HG03457 (cell line): ENCODE data around the gene ARHGAP22.

Source experiments
- ATAC-seq: cut with Tn5 transposase; IDR thresholded peaks from one replicate; pipeline ENCODE4 v1.9.1; 2021; ENCODE audit warnings: moderate number of reproducible peaks; ENCODE audit not compliant: unreplicated experiment

Gene ARHGAP22

DNA sequence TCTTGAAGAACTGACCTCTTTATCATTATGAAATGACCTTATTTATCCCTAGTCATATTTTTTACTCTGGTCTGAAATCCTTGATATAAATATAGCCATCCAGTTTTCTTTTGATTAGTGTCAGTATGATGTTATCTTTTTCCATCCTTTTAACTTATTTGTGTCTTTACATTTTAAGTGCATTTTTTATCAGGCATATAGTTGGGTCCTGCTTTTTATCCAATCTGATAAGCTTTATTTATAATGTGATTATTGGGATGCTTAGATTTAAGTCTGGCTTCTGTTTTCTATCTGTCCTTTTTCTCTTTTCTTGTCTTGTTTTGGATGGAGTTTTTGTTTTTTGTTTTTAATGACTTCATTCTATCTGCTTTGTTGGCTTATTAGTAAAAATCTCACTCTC lies 119.2 kb downstream of the ARHGAP22 start:
- ATAC-seq, result no peak

DNA sequence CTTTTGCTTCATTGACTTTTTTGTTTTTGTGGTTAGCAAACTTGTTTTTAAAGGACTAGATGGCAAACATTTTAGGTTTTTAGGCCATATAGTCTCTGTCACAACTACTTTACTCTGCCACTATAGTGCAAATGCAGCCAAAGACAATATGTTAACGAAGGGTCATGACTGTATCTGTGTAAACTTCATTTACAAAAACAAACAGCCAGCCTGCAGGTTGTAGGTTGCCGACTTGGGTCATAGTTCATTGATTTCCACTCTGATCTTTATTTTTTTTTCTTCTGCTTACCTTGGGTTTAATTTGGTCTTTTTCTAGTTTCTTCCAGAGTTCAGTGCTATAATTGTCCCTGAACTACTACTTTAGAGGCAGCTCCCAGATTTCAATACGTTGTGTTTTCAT lies 120.0 kb downstream of the ARHGAP22 start:
- no peak for ATAC-seq

DNA sequence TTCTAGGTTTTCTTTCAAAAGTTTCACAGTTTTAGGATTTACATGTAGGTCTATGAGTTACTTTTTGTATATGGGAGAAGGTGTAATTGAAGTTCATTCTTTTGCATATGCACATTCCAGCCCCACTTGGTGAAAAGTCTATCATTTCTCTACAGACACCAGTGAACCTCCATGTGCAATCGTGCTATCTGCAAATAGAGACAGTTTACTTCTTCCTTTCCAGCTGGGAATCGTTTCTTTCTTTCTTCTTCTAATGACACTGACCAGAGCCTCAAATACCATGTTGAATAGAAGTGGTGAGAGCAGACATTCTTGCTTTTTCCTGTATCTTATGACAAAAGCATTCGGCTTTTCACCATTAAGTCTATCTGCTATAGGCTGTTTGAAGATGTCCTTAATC lies 122.7 kb downstream of the ARHGAP22 start:
- no peak for ATAC-seq

DNA sequence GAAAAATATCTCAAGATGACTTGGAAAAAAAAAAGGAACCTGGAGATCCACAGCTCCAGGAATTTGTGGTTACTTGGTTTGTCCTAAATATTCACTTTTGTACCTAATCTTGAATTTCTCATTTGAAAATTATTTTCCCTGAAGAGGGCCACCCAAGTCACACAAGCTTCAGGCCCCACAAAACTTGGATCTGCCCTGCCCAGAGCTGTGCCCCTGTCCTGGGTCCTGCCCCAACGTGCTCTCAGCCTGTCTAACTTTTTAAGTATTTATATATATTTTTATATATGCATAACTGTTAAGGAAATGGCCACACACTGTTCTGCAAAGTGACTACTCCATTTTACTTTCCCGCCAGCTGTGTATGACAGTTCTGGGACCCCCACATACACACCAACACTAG lies 123.5 kb downstream of the ARHGAP22 start:
- ATAC-seq, result no peak

DNA sequence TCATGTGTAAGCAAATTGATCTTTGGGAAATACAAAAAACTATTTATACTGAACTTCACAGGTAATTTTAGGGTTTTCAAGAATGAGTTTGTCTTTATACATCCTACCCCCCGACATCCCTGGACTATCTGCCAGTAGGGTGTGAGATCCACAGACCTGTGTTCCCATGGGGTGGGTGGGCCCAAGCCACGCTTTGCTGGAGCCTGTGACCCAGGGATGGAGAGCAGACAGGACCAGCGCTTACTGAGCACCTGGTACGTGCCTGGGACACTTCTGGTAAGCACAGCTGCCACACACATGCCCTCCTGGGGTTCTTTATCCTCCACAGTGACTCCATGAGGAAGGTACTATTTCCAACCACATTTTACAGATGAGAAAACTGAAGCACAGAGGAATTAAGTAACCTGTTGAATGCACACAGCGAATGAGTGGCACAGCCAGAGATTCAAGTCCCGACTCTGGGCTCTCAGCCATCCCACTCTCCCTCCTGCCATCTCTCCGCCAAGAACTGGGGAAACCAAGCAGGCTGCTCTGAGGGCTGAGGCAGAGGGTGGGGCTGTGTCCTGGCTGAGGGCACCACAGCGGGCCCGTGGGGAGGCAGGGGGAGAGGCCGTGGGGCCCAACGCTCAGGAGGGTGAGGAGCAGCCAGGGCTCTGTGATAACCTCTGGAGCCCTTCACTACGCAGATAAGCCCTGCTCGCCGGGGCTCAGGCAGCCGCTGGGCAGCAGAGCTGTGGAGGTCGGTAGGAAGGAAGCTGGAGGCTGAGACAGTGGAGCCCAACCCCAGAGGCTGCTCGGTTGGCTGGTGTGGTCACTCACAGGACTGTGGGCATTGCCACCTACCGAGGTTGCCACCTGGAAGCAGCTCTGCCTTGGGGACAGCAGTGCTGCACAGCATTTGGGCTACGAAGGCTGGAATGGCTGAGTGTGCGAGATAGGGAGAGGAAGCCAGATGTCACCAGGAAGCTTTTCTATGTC lies 124.2 kb downstream of the ARHGAP22 start:
- ATAC-seq, result no peak

DNA sequence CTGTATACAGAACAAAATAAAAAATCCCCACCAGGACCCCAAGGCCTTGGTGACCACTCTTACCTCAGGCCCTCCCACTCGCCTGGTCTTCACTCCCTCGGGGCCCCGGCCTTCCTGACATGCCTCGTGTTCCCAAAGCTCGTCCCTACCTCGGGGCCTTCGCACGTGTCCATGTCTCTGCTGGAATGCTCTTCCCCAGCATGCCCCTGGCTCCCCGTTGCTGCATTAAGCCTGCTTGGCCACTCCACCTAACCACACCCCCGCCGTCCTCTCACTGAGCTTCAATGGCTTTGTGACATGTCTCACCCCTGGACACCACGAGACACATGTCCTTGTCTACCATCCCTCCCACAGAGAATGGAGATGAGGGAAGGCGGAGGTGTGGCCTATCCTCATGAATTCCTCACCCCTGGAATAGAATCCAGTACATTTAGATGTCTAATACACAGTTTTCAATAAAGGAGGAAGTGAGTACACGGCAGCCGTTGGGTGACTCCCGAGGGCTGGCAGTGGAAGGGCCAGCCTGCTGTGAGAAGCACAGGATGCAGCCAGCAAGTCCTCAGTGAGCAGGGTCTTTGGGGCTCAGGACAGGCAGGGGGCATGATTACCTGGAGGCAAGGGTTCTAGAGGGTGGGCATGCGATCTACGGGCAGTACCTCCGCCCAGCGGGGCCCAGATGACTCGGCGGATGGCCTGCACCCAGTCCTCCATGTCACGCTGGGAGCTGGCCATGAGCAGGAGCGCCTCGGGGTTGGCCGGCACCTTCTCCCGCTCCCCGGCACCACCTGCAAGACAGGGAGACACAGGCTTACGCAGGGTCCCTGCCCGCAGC lies 125.7 kb downstream of the ARHGAP22 start:
- no peak for ATAC-seq

DNA sequence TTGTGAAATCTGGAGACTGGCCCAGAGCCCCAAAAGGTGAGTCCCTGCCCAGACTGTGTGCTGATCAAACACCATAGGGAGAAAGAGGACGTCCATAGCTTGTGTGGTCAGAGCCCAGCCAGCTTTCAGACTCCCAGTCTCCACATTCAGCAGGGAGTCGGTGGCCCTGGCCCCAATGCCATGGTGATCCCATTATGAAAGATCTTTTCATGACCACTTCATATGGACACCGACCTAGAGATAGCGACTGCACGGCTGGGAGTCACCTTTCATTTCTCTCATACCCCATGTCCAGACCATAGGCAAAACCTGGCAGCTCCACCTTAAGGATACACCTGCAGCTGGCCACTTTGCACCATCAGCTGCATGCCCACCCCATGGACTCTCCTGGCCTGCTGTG lies 126.4 kb downstream of the ARHGAP22 start:
- ATAC-seq, result no peak

DNA sequence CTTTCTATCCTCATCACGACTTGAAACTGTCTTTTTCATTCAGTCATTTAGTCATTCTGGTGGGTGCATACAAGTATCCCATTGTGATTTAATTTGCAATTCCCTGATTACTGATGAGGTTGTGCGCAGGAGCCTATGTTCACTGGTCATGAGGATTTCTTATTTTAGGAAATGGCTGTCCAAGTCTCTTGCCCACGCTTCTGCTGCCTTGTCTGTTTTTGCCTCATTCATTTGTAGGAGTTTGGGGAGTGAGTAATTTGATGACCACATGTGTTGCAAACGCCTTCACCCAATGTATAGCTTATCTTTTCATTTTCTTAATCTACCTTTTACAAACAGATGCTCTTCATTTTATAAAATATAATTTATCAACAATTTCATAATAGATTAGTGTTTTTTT lies 127.3 kb downstream of the ARHGAP22 start:
- no peak for ATAC-seq

DNA sequence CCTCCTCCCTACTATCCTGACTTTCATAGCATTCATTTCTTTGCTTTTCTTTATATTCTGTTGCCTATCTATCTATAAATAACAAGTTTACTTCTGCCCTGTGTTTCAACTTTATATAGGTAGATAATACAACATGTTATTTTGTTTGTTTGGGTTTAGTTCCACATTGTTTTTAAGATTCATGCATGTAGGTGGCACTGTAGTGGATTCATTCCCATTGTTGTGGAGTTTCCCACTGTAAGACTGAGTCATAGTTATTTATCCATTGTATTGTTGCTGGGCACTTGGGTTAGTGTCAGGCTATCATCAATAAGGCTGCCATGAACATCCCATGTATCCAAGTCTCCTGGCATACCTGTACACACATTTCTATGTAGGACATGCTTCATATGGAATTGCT lies 127.7 kb downstream of the ARHGAP22 start:
- no peak for ATAC-seq

DNA sequence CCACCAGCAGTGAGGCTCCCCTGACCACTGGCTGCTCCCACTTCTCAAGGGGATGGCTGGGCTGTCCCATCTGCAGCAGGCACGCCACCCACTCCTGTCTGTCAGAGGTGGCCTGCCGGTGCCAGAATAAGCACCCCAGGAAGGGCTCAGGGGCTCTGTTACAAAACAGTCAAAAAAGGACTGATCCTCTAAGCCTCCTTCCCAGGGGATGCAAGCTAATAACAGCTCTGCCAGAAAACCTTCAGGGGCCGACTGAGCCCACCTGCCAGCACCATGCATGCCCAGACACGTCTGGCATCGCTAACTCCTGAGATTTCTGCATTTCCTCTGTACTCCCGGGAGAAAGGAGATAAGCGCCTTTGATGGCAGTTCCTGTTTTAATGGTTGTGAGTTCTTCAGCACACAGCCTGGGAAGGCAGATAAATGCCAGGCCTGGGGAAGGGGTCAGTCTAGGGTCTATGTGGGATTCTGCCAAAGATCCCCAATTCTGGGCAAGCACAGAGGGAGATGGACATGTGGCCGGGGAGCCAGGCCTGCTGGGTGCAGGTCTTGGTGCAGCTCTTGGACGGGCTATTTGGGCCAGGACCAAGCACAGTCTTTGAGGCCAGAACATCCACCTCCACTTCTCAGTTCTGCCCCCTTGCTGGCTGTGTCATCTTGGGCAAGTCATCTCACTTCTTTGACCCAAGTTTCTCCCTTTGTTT lies 128.4 kb downstream of the ARHGAP22 start:
- ATAC-seq, result no peak

DNA sequence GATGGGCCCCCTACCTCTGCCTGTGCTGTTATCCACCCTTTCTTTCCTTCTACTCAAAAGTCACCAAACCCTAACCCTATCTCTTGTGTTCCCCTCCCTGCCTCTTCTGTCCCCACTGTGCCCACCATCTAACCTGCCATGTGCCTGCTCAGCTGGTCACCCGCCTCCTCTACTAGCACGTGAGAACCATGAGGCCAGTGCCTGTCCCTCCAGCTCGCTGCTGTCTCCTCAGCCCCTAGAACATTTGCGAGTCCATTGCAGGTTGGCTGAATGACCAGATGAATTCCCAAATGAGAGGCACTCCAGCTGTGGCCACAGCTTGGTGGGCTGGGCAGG lies 129.0 kb downstream of the ARHGAP22 start:
- no peak for ATAC-seq

DNA sequence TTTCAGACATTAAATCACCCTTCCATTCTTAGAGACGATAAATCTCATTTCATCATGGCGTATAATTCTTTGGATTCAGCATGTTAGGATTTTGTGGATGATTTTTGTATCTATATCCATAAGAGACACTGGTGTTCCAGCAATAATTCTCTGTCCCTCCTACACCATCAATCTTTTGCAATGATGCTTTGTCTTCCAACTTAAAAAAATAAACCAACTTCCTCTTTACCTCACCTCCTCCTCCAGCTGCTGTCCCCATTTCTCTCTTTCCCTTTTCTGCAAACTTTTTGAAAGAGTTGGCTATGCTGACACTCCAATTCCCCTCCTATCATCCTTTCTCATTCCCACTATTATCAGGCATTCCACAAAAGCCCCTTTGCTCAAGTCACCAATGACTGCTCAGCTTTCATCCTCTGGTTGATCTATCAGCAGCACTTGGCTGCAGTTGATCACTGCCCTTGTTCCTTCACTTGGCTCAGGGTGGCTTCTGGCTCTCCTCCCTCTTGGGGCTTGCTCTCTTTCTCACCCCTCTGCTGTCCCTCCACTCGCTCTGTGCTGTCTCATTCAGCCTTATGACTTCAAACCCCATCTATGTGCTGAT lies 130.0 kb downstream of the ARHGAP22 start:
- no peak for ATAC-seq

DNA sequence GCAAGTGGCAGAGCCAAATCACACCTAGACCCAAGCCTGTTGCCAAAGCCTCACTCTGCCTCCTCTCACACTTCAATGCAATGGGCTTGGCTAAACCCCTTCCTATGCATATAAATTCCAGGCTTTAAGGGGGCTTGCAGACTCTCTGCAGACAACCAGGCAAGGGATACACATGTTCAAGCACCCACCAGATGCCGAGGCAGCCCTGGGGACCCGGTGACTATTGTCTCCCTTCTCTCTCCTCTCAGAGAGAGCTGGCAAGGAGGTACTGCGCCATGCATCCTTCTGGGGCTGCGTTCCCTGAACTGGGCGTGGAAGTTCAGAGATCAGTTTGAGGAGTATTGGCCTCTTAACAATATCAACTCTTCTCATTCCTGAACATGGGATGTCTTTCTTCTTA lies 131.2 kb downstream of the ARHGAP22 start:
- ATAC-seq, result no peak

DNA sequence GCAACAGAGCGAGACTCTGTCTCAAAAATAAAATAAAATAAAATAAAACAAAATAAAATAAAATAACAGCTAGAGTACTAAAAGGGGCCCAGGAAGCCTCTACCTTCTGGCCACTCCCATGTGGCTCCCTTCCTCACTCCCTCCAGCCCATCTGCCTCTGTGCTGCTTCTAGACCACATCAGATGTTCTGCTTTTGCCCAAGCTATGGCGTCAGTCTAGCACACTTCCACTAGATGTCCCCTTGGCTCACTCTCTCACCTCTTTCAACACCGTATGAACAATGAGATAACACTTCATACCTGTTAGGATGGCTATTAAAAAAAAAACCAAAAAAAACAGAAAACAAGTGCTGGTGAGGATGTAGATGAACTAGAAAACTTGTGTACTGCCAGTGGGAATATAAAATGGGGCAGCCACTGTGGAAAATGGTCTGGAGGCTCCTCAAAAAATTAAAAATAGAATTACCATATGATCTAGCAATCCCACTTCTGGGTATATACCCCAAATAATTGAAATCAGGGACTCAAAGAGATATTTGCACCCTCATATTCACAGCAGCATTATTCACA lies 132.3 kb downstream of the ARHGAP22 start:
- no peak for ATAC-seq

DNA sequence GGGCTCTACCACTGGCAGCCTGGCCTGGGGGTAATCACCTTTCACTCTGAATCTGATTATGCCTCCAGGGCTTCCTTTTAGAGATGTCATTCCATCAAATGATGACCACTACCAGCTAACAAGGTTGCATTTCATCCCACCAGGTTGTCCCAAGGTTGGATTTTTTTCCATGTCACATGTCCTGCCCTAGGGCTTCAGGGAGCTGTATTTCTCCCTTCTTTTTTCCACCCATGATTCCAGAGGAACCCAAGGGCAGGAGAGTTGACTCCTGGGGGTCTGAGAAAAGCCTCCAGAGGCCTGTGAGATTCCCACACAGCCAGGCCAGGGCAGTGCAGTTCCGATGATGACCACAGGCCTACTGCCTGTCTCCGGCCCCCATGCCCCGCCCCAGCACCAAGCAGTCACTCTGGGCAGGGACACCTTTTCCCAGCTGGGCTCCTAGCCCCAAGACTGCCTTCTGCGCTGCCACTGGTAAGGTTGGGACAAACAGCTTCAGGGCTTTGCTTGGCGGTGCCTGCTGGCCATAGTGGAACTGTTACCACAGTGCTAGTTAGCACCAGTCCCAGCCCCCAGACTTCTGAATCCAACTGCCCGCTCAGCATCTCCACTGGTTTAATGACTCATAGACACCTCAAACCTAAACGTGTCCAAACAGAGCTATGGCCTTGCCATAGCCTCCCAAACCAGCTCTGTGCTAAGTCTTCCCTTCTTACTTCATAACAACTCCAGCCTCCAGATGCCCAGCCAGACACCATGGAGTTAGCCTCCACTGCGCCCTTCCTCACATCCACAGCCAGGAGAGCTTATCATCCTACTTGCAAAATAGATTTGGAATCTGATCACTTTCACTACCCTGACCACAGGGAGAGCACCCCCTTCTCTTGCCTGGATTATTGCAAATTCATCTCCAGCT lies 133.7 kb downstream of the ARHGAP22 start:
- no peak for ATAC-seq

DNA sequence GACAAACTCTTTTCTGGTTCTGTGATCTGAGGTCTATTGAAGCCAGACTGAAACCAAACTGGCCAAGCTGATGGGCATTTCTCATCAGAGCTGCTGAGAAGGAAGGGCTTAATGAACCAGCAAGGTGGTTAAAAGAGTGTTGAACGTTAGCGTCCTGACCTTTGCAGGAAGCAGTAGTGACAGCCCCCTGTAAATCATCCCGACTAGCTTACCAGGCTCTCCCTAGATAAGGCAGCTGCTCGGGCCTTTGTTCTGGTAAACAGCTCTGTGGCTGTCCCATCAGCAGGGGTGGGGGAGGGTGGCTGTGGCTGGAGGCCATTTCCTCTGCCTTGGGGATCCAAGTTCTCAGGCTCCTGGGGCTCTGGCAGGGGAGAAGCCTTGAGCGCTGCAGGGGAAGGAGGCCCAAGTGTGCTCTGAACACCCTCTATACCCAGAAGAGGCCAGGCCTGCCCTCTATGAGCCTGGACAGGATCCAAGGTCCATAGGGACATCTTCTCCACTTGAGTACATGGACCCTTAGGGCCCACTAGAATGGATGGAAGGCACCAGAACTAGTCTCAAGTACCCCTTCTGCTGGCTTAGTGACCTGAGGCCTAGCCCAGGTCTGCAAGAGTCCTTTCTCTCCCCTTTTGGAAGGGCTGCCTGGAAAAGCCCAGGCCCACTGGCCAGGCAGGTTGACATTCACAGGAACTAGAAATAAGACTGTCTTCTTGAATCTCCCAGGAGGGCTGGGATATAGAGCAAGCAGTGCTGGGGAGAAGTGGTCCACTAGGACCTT lies 134.6 kb downstream of the ARHGAP22 start:
- no peak for ATAC-seq

DNA sequence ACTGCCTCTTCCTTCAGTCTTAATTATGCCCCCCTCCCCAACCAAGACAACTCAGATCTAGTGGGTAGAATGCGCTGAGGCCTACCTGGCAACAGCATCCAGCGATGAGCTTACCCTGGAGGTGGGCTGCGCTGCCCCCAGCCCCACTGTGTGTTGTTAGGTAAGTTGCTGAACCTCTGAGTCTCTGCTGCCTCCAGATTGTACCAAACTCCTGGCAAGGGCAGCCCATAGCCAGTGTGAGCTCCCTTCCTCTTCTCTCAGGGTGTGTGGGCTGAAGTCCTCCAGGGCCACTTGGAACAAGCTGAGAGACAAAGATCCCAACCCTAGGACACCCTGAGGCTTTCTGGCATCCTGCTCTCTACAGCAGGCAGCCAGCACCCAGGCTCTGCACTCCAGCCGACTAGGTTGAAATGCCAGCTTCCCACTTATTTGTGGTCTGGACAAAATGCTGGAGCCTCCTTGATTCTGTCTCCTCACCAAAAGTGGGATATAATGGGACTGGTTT lies 135.3 kb downstream of the ARHGAP22 start:
- ATAC-seq, result no peak

DNA sequence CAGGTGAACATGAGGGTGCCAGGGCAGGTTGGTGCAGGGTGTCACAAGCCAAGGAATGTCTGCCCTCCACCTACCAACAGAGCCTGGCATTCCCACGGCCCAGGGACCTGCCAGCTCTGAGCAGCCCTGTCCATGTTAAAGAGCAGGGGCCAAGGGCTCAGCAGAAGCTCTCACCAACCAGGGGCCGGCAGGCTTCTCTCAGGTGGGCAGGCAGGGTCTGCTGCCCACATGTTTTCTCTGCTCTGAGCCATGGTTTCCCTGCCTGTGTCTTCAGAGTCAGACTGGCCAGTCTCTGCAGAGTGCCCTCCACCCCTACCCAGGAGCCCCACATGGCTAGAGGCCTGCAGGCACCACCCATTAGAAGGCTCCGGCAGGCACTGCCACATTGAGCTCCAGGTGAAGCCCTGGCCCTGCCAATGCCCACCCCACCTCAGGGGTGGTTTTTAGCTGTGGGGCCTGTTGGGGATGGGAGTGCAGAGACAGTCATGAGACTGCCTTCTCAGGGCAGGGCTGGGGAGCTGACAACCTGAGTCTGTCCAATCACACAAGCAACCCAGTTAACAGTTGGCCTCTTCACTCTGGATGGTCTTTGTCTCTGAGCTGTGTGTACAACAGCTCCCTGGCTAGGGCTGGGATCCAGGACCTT lies 135.9 kb downstream of the ARHGAP22 start:
- no peak for ATAC-seq
